SU-DHL-6 (cell line): ENCODE measurements around the gene UBL3.

Experiments
- H2AFZ ChIP-seq: fragments of 200-600 bp; sonication (generic); 2 replicates; pipeline ENCODE4 v1.6.1; 2014; ENCODE audit warnings: low read depth, mild to moderate bottlenecking, moderate library complexity, mixed read lengths, antibody characterized with exemption, low read length; ENCODE audit not compliant: severe bottlenecking
- H3F3A ChIP-seq: fragments of 200-600 bp; shearing (Covaris generic); 2 replicates; pipeline ENCODE4 v1.6.0; 2016; ENCODE audit warnings: antibody characterized with exemption, mild to moderate bottlenecking; ENCODE audit not compliant: insufficient read depth
- H3K27ac ChIP-seq: fragments of 200-600 bp; sonication (generic); 2 replicates; pipeline ENCODE4 v1.5.1; 2016; ENCODE audit warnings: low read depth, mild to moderate bottlenecking, low read length, moderate library complexity, mixed read lengths
- H3K27me3 ChIP-seq: fragments of 200-600 bp; sonication (generic), shearing (Covaris generic); 2 replicates; pipeline ENCODE4 v1.6.0; 2014; ENCODE audit warnings: mild to moderate bottlenecking, low read length
- H3K36me3 ChIP-seq: fragments of 200-600 bp; sonication (generic); 2 replicates; pipeline ENCODE4 v1.6.1; 2014; ENCODE audit warnings: mild to moderate bottlenecking, low read length, mixed read lengths
- H3K4me2 ChIP-seq: fragments of 300-600, 200-600 bp; shearing (Covaris generic), sonication (generic); 2 replicates; pipeline ENCODE4 v1.6.0; 2014; ENCODE audit warnings: low read length, low read depth, mild to moderate bottlenecking; ENCODE audit not compliant: poor library complexity, severe bottlenecking
- H3K4me3 ChIP-seq: fragments of 200-600 bp; sonication (generic); 2 replicates; pipeline ENCODE4 v1.5.1; 2014; ENCODE audit warnings: antibody characterized with exemption, low read length, mild to moderate bottlenecking, mixed read lengths; ENCODE audit not compliant: insufficient read depth, poor library complexity, severe bottlenecking
- H3K79me2 ChIP-seq: fragments of 200-600 bp; sonication (generic); 2 replicates; pipeline ENCODE4 v1.6.1; 2014; ENCODE audit warnings: mild to moderate bottlenecking, low read length, moderate library complexity; ENCODE audit not compliant: insufficient read depth
- H3K9ac ChIP-seq: fragments of 200-600 bp; sonication (generic); 2 replicates; pipeline ENCODE4 v1.7.0; 2014; ENCODE audit warnings: mild to moderate bottlenecking, low read length
- H3K9me2 ChIP-seq: fragments of 200-600 bp; sonication (generic); replicated peaks from 2 replicates; pipeline ENCODE4 v1.6.1; 2014; ENCODE audit warnings: low read length; ENCODE audit not compliant: insufficient read depth
- H3K9me3 ChIP-seq: fragments of 200-600 bp; sonication (generic); 2 replicates; pipeline ENCODE4 v1.6.1; 2014; ENCODE audit warnings: low read length, mixed read lengths; ENCODE audit not compliant: insufficient read depth
- H4K20me1 ChIP-seq: fragments of 200-600 bp; sonication (generic); 2 replicates; pipeline ENCODE4 v1.6.1; 2014; ENCODE audit warnings: low read depth, mild to moderate bottlenecking, antibody characterized with exemption, low read length, moderate library complexity, mixed read lengths
- CTCF ChIP-seq: fragments of 200-600 bp; sonication (generic); IDR thresholded peaks from one replicate; pipeline ENCODE4 v1.5.1; 2017; ENCODE audit warnings: antibody characterized with exemption, mild to moderate bottlenecking, low read length, moderate library complexity; ENCODE audit not compliant: insufficient read depth, poor library complexity, severe bottlenecking
- EZH2phosphoT487 ChIP-seq: fragments of 200-600 bp; sonication (generic), shearing (Covaris generic); conservative IDR thresholded peaks from 2 replicates; pipeline ENCODE4 v1.6.1; 2018; ENCODE audit warnings: mild to moderate bottlenecking, antibody characterized with exemption, low read length, moderate library complexity, mixed read lengths

Gene UBL3

GRCh38 chr13:29858667-29859066, 8.2 kb upstream of the UBL3 start:
- no peaks in the 10 kb centered on the region for H3K9me3 ChIP-seq
- no peaks in the 10 kb centered on the region for H3K79me2 ChIP-seq
- no peaks in the 10 kb centered on the region for H3F3A ChIP-seq
- TF ChIP-seq CTCF (no peak), EZH2phosphoT487 (no peak)
- H3K9me2 ChIP-seq, result no peaks in the 10 kb centered on the region
- no peaks in the 10 kb centered on the region for H3K36me3 ChIP-seq
- H3K4me3 ChIP-seq, result no peak overlapping the region
- no peak overlapping the region for H2AFZ ChIP-seq
- H3K4me2 ChIP-seq, result no peak overlapping the region
- no peaks in the 10 kb centered on the region for H4K20me1 ChIP-seq
- no peak overlapping the region for H3K27ac ChIP-seq
- no peak overlapping the region for H3K9ac ChIP-seq
- no peaks in the 10 kb centered on the region for H3K27me3 ChIP-seq

- Histone ChIP-seq H3K4me2 (no peak overlapping the region), H3K9me2 (no peaks in the 10 kb centered on the region), H3F3A (no peaks in the 10 kb centered on the region), H3K4me3 (no peak overlapping the region), H3K9ac (no peak overlapping the region), H2AFZ (no peak overlapping the region), H3K79me2 (no peaks in the 10 kb centered on the region), H3K36me3 (no peaks in the 10 kb centered on the region), H4K20me1 (no peaks in the 10 kb centered on the region), H3K27me3 (no peaks in the 10 kb centered on the region), H3K9me3 (no peaks in the 10 kb centered on the region), H3K27ac (no peak overlapping the region)
- no peak for TF ChIP-seq EZH2phosphoT487
- TF ChIP-seq CTCF, result no peak
These were observed 7.8 kb upstream of the UBL3 start for GRCh38 chr13:29858231-29858630.

GRCh38 chr13:29857085-29857484, 6.7 kb upstream of the UBL3 start:
- Histone ChIP-seq H4K20me1 (no peaks in the 10 kb centered on the region), H3K36me3 (no peaks in the 10 kb centered on the region), H3K79me2 (no peaks in the 10 kb centered on the region), H3F3A (no peaks in the 10 kb centered on the region), H3K27ac (no peak overlapping the region), H3K9me2 (no peaks in the 10 kb centered on the region), H2AFZ (no peak overlapping the region), H3K9ac (no peak overlapping the region), H3K27me3 (no peaks in the 10 kb centered on the region), H3K9me3 (no peaks in the 10 kb centered on the region), H3K4me3 (no peak overlapping the region), H3K4me2 (no peak overlapping the region)
- no peak for TF ChIP-seq CTCF
- no peak for TF ChIP-seq EZH2phosphoT487

- Histone ChIP-seq H3K9me2 (no peaks in the 10 kb centered on the region), H3K36me3 (no peaks in the 10 kb centered on the region), H3K79me2 (no peaks in the 10 kb centered on the region), H4K20me1 (no peaks in the 10 kb centered on the region), H3F3A (no peaks in the 10 kb centered on the region), H3K4me3 (no peak overlapping the region), H3K27ac (no peak overlapping the region), H3K9ac (no peak overlapping the region), H3K27me3 (no peaks in the 10 kb centered on the region), H3K9me3 (no peaks in the 10 kb centered on the region), H2AFZ (no peak overlapping the region), H3K4me2 (no peak overlapping the region)
- TF ChIP-seq EZH2phosphoT487 (no peak), CTCF (no peak)
These were observed 6.0 kb upstream of the UBL3 start for GRCh38 chr13:29856426-29856825.
